Measurements from ENCODE around the gene ZCCHC3.

The ZCCHC3 gene

GRCh38 chr20:347640-348484, 50.5 kb downstream of the ZCCHC3 start:
- peak; percentile 98 for DNase-seq

- DNase-seq, result no peak
Measured at GRCh38 chr20:348972-349841, 51.8 kb downstream of the ZCCHC3 start.

Data from right hindlimb (tissue), 1 donor.